Small intestine (tissue), 7 donors: ENCODE measurements around the gene GABRB3. TPM values are rescaled to one million over a fixed set of nuclear protein-coding genes. Genes with fewer than 3 reads are reported as not detected.

ENCODE experiments used
- DNase-seq, 2 donors: peaks; one replicate each; pipeline versions ENCODE4 v3.0.0 to v3.0.0-alpha.2; 2013
- FAIRE-seq: peaks from 2 replicates; lab custom pipeline; 2012; peaks lifted over from hg19 to GRCh38; lab: Jason Lieb, UNC
- H3K27ac ChIP-seq, 3 donors: one replicate each; pipeline ENCODE4 v1.5.1; 2013; ENCODE audit warnings: low read length in 2 of 3, mild to moderate bottlenecking in 2 of 3, control low read depth in 1 of 3, inconsistent platforms in 1 of 3, low read depth in 1 of 3, moderate library complexity in 1 of 3
- H3K27me3 ChIP-seq, 3 donors: one replicate each; pipeline ENCODE4 v1.6.1; 2013; ENCODE audit warnings: low read length in 3 of 3, inconsistent platforms in 1 of 3; ENCODE audit not compliant: control insufficient read depth in 3 of 3, insufficient read depth in 3 of 3
- H3K36me3 ChIP-seq, 3 donors: one replicate each; pipeline ENCODE4 v1.6.1; 2013; ENCODE audit warnings: low read length in 3 of 3, inconsistent platforms in 1 of 3, low read depth in 1 of 3, mild to moderate bottlenecking in 1 of 3, moderate library complexity in 1 of 3; ENCODE audit not compliant: control insufficient read depth in 3 of 3, insufficient read depth in 2 of 3
- H3K4me1 ChIP-seq, 3 donors: one replicate each; pipeline ENCODE4 v1.6.1; 2013; ENCODE audit warnings: low read length in 2 of 3, inconsistent platforms in 1 of 3, low read depth in 1 of 3, mild to moderate bottlenecking in 1 of 3, moderate library complexity in 1 of 3; ENCODE audit not compliant: control insufficient read depth in 3 of 3, insufficient read depth in 2 of 3
- H3K4me3 ChIP-seq, 3 donors: one replicate each; pipeline ENCODE4 v1.5.1; 2013; ENCODE audit warnings: low read length in 3 of 3, control low read depth in 1 of 3, inconsistent platforms in 1 of 3, low read depth in 1 of 3, mild to moderate bottlenecking in 1 of 3, moderate library complexity in 1 of 3
- H3K9me3 ChIP-seq, 2 donors: one replicate each; pipeline ENCODE4 v1.6.1; 2013; ENCODE audit warnings: low read depth in 1 of 2, low read length in 1 of 2; ENCODE audit not compliant: control insufficient read depth in 2 of 2, insufficient read depth in 1 of 2
- WGBS, 3 donors: extraction: QIAGEN DNeasy Blood & Tissue Kit; methylation state at CpG; one replicate each; pipeline ENCODE4 v1.1.7; 2013; 5-methylcytosine and 5-hydroxymethylcytosine counted together
- polyA plus RNA-seq, 4 donors: library from polyadenylated mRNA; stranded (reverse) in 3 of 4; unstranded in 1 of 4; fragments of 200-250 nt in 3 of 4; fragments of 120-200 nt in 1 of 4; gene quantifications; one replicate each; pipeline versions ENCODE4 v1.2.1 to v1.2.3, GENCODE V29; 2013
- donor health status: healthy with polysubstance abuse.
- donor health status: control.
- donor health status: control.
- donor health status: Bipolar disorder and iron deficiency.
- donor health status: healthy.

GABRB3 gene
- polyA plus RNA-seq, 4 donors: 0.27 to 2.0 (median 1.3) TPM; not detected in 1

GRCh38 chr15:26565542-26565941 lies 207.3 kb downstream of the GABRB3 start:
- H3K27me3 ChIP-seq: no peaks in the 10 kb centered on the region
- FAIRE-seq (no peak), DNase-seq (no peak)
- no peak overlapping the region for H3K4me3 ChIP-seq
- no peak overlapping the region for H3K27ac ChIP-seq
- WGBS, 3 donors: 89 to 92% (median 91%) methylated on average over 6 of the region's 6 CpGs
- H3K36me3 ChIP-seq: no peaks in the 10 kb centered on the region
- no peaks in the 10 kb centered on the region for H3K4me1 ChIP-seq
- peaks cover 2 to 5% of the 10 kb centered on the region in 2 donors for H3K9me3 ChIP-seq

DNA sequence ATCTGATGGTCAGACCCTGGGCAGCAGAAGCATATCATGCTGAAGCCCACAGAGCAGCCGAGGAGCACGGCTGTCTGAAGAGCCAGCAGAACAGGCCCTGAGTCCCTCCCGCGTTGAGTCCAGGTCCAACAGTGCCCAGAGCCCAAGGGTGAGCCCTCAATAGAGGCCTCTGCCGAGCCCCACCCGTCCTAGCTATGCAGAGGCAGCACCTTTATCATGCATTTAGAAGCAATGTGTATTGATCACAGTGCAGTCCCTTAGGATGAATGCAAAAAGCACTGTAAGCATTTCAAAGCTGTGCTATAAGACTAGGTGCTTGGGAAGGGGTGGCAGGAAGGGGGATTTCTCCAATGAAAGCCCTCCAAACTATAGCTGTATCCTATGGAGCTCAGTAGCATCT lies 208.5 kb downstream of the GABRB3 start:
- FAIRE-seq: no peak

DNA sequence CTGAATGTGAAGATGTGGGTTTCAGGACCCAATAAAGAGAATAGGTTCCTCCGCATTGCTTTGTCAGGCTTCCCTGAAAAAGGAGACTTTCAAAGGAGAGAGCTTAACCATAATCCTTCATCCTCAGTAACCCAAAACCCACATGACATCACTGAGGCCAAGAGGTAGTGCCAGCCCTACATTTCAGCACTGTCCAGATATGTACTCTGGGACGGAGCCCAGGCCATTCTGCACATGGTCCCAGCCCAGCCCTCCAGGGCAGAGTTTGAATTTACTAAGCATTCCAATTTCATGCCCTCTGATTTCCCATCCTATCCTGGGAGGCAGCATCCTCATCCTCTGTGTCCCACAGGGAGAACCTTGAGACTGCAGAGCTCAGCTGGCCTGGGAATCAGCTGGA lies 210.5 kb downstream of the GABRB3 start:
- no peak for DNase-seq
- H3K4me3 ChIP-seq: no peak overlapping the region
- no peaks in the 10 kb centered on the region for H3K4me1 ChIP-seq
- H3K36me3 ChIP-seq: no peaks in the 10 kb centered on the region
- peaks cover 3 to 7% of the 10 kb centered on the region in 2 donors for H3K9me3 ChIP-seq
- FAIRE-seq: no peak
- H3K27me3 ChIP-seq: no peaks in the 10 kb centered on the region
- no peak overlapping the region for H3K27ac ChIP-seq
- WGBS, 3 donors: 75 to 88% (median 84%) methylated on average over 2 of the region's 2 CpGs

More for the DNA sequence above, 208.5 kb downstream of the GABRB3 start:
- H3K27ac ChIP-seq: no peak overlapping the region
- H3K9me3 ChIP-seq: peaks cover 3 to 5% of the 10 kb centered on the region in 2 donors
- 63 to 73% (median 71%) methylated on average over 6 of the region's 6 CpGs for WGBS, 3 donors
- H3K4me3 ChIP-seq: no peak overlapping the region
- H3K4me1 ChIP-seq: no peaks in the 10 kb centered on the region
- no peaks in the 10 kb centered on the region for H3K36me3 ChIP-seq
- no peaks in the 10 kb centered on the region for H3K27me3 ChIP-seq
- DNase-seq: no peak

GRCh38 chr15:26561896-26562295 lies 211.0 kb downstream of the GABRB3 start:
- no peaks in the 10 kb centered on the region for H3K27me3 ChIP-seq
- WGBS, 3 donors: 80 to 89% (median 80%) methylated on average over 7 of the region's 7 CpGs
- FAIRE-seq (no peak), DNase-seq (no peak)
- no peak overlapping the region for H3K27ac ChIP-seq
- no peak overlapping the region for H3K4me3 ChIP-seq
- peaks cover 3 to 7% of the 10 kb centered on the region in 2 donors for H3K9me3 ChIP-seq
- no peaks in the 10 kb centered on the region for H3K4me1 ChIP-seq
- no peaks in the 10 kb centered on the region for H3K36me3 ChIP-seq

GRCh38 chr15:26561130-26561529 lies 211.7 kb downstream of the GABRB3 start:
- WGBS, 3 donors: 50 to 60% (median 53%) methylated on average over 5 of the region's 5 CpGs
- DNase-seq: no peak
- Histone ChIP-seq H3K27ac (no peak overlapping the region), H3K36me3 (no peaks in the 10 kb centered on the region), H3K27me3 (no peaks in the 10 kb centered on the region), H3K4me3 (no peak overlapping the region), H3K4me1 (no peaks in the 10 kb centered on the region), H3K9me3 (peaks cover 3 to 7% of the 10 kb centered on the region in 2 donors)
- no peak for FAIRE-seq

DNA sequence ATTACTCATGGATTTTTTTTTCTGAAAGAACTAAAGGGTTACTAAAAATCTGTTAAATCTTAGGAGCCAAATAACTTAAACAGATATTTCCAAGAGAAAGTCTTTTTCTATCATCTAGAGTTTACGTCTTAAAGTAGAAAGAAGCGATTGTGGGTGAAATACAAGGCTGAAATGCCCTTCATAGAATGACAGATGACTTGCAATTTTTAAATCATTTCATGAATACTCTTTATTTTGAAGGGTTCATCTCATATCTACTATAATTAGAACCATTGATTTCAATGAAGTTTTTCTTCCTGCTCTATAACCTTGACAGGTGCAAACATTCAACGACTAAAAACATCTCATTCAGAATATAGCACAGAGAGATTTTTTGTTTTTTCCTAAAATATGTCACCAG lies 217.0 kb downstream of the GABRB3 start:
- FAIRE-seq (no peak), DNase-seq (no peak)
- no peaks in the 10 kb centered on the region for H3K36me3 ChIP-seq
- H3K27me3 ChIP-seq: no peaks in the 10 kb centered on the region
- WGBS, 3 donors: 79 to 83% (median 82%) methylated on average over 3 of the region's 3 CpGs
- no peak overlapping the region for H3K4me3 ChIP-seq
- peaks cover 4 to 8% of the 10 kb centered on the region in 2 donors for H3K9me3 ChIP-seq
- no peak overlapping the region for H3K27ac ChIP-seq
- H3K4me1 ChIP-seq: no peaks in the 10 kb centered on the region

GRCh38 chr15:26551473-26551872 lies 221.4 kb downstream of the GABRB3 start:
- WGBS, 3 donors: 88 to 89% (median 89%) methylated on average over 9 of the region's 9 CpGs
- Histone ChIP-seq H3K27me3 (no peaks in the 10 kb centered on the region), H3K4me3 (no peak overlapping the region), H3K9me3 (peaks cover 6 to 10% of the 10 kb centered on the region in 2 donors), H3K36me3 (no peaks in the 10 kb centered on the region), H3K4me1 (no peaks in the 10 kb centered on the region), H3K27ac (no peak overlapping the region)
- DNase-seq (no peak), FAIRE-seq (no peak)

DNA sequence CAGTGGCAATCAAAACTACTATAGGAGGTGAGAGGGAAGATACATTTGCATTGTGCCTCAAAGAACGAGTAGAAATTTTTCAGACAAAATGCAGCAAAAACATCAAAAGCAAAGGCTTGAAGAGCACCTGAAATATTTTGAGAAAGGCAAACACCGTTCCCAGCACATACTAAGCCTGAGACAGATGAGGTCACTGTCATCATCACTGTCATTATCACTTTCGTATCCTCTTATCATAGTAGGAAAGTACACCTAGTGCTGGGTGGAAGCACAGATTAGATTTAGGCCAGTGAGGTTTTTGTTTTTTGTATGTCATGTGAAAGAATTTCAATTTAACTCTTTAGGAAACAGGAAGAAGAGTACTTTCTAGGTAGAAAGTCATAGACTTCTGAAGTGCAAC lies 222.0 kb downstream of the GABRB3 start:
- Histone ChIP-seq H3K36me3 (no peaks in the 10 kb centered on the region), H3K27me3 (no peaks in the 10 kb centered on the region), H3K4me3 (no peak overlapping the region), H3K27ac (no peak overlapping the region), H3K4me1 (no peaks in the 10 kb centered on the region), H3K9me3 (peaks cover 6 to 10% of the 10 kb centered on the region in 2 donors)
- FAIRE-seq (no peak), DNase-seq (no peak)
- WGBS, 3 donors: 49 to 69% (median 53%) methylated on average over 3 of the region's 3 CpGs

DNA sequence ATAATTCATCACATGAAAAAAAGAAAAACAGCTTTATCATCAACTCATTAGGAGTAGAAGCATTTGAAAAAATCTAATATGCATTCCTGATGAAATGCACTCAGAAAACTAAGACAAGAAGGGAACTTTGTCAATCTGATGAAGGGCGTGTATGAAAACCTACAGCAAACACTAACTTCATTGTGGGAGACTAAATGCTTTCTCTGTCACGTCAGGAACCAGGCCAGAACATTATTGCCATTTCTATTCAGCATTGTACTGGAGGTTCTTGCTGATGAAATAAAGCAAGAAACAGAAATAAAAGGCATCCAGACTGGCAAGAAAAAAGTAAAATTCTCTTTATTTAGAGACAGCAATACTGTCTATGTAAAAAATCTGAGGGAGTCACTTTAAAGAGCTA lies 235.2 kb downstream of the GABRB3 start:
- H3K27ac ChIP-seq: no peak overlapping the region
- FAIRE-seq (no peak), DNase-seq (no peak)
- no peaks in the 10 kb centered on the region for H3K27me3 ChIP-seq
- no peak overlapping the region for H3K4me3 ChIP-seq
- no peaks in the 10 kb centered on the region for H3K36me3 ChIP-seq
- WGBS, 3 donors: 52 to 63% (median 57%) methylated on average over 2 of the region's 2 CpGs
- no peaks in the 10 kb centered on the region for H3K9me3 ChIP-seq
- no peaks in the 10 kb centered on the region for H3K4me1 ChIP-seq
